OCI-LY7 (cell line): ENCODE data around the gene PAK5. TPM values are rescaled to one million over a fixed set of nuclear protein-coding genes. Genes with fewer than 3 reads are reported as not detected.

Experiments used
- BruUV-seq: library from RNA; stranded (reverse); fragments of 400-500 nt; replicated peaks from 2 replicates; lab custom pipeline; 2021; lab: Mats Ljungman, UMichigan
- CTCF ChIA-PET: fragments of 300-600 bp; sonication (Branson Sonifier 250); formaldehyde crosslinking; loops from one replicate; lab custom pipeline; 2022; ENCODE audit warnings: antibody characterized with exemption; ENCODE audit not compliant: unreplicated experiment; lab: Charles Lee
- POLR2A ChIA-PET: fragments of 300-600 bp; sonication (Branson Sonifier 250); formaldehyde crosslinking; loops from one replicate; lab custom pipeline; 2022; ENCODE audit warnings: antibody characterized with exemption; lab: Charles Lee
- DNase-seq: peaks from one replicate; pipeline ENCODE4 v3.0.0-alpha.2; 2015; ENCODE audit warnings: low spot score
- H2AFZ ChIP-seq: fragments of 200-600 bp; sonication (generic), shearing (Covaris generic); 2 replicates; pipeline ENCODE4 v1.6.1; 2014; ENCODE audit warnings: mild to moderate bottlenecking, antibody characterized with exemption, low read length, moderate library complexity
- H3K27ac ChIP-seq: fragments of 200-600 bp; sonication (generic); 2 replicates; pipeline ENCODE4 v1.5.1; 2014; ENCODE audit warnings: mixed run types, low read depth, mild to moderate bottlenecking, moderate library complexity, low read length, inconsistent platforms; ENCODE audit not compliant: poor library complexity, severe bottlenecking
- H3K36me3 ChIP-seq: fragments of 200-600 bp; sonication (generic); 2 replicates; pipeline ENCODE4 v1.6.1; 2014; ENCODE audit warnings: mild to moderate bottlenecking, antibody characterized with exemption, low read length, moderate library complexity, mixed read lengths; ENCODE audit not compliant: insufficient read depth
- H3K4me1 ChIP-seq: fragments of 200-600 bp; sonication (generic); 2 replicates; pipeline ENCODE4 v1.5.1; 2014; ENCODE audit warnings: mild to moderate bottlenecking, low read length; ENCODE audit not compliant: insufficient read depth, poor library complexity, severe bottlenecking
- H3K4me2 ChIP-seq: fragments of 200-600 bp; sonication (generic); 2 replicates; pipeline ENCODE4 v1.6.1; 2014; ENCODE audit warnings: mild to moderate bottlenecking, low read length
- H3K4me3 ChIP-seq: fragments of 200-600 bp; sonication (generic); 2 replicates; pipeline ENCODE4 v1.5.1; 2014; ENCODE audit warnings: mild to moderate bottlenecking, low read depth, low read length; ENCODE audit not compliant: poor library complexity, severe bottlenecking
- H3K79me2 ChIP-seq: fragments of 200-600 bp; sonication (generic); 2 replicates; pipeline ENCODE4 v1.6.1; 2016; ENCODE audit warnings: low read depth, mild to moderate bottlenecking, low read length, moderate library complexity, mixed read lengths; ENCODE audit not compliant: insufficient read depth
- H3K9me2 ChIP-seq: fragments of 200-600 bp; sonication (generic); 2 replicates; pipeline ENCODE4 v1.6.1; 2016; ENCODE audit warnings: mild to moderate bottlenecking, low read length, mixed read lengths; ENCODE audit not compliant: insufficient read depth
- H3K9me3 ChIP-seq: fragments of 200-600 bp; sonication (generic); 2 replicates; pipeline ENCODE4 v1.6.1; 2014; ENCODE audit warnings: mild to moderate bottlenecking, mixed run types, low read length, mixed read lengths
- H4K20me1 ChIP-seq: fragments of 200-600 bp; sonication (generic); 2 replicates; pipeline ENCODE4 v1.6.1; 2014; ENCODE audit warnings: mild to moderate bottlenecking, antibody characterized with exemption, low read length, moderate library complexity, mixed read lengths; ENCODE audit not compliant: insufficient read depth
- CTCF ChIP-seq: fragments of 200-600 bp; sonication (generic); conservative IDR thresholded peaks from 2 replicates; pipeline ENCODE4 v1.5.1; 2014; ENCODE audit warnings: mild to moderate bottlenecking, antibody characterized with exemption, low read length, moderate library complexity, mixed read lengths
- EZH2phosphoT487 ChIP-seq: fragments of 200-600 bp; sonication (generic); IDR thresholded peaks from 2 replicates; pipeline ENCODE4 v1.6.1; 2018; ENCODE audit warnings: low read depth, borderline replicate concordance, mild to moderate bottlenecking, mixed run types, antibody characterized with exemption, low read length, moderate library complexity, mixed read lengths
- intact Hi-C: fragments of 100-400 bp; cut with micrococcal nuclease; formaldehyde crosslinking; loops from one replicate; pipeline ENCODE4 v1.10.0; 2022; ENCODE audit not compliant: unreplicated experiment
- total RNA-seq, 2 experiments: library from RNA; depleted of rRNA in 1 of 2; stranded (reverse); fragments of >200 nt in 1 of 2; shearing (Covaris generic) in 1 of 2; gene quantifications; 2 replicates each; pipeline ENCODE4 v1.2.3, GENCODE V29; 2014 to 2022

Gene PAK5
- total RNA-seq, 2 experiments from 2014 or later: not detected

GRCh38 chr20:9488063-9488462 lies 350.8 kb downstream of the PAK5 start:
- intact Hi-C loops: no loop called here
- BruUV-seq: no TSS peak
- no peak for TF ChIP-seq CTCF
- TF ChIP-seq EZH2phosphoT487: no peak
- DNase-seq: no peak
- Histone ChIP-seq H3K4me3 (no peak overlapping the region), H4K20me1 (no peaks in the 10 kb centered on the region), H2AFZ (no peak overlapping the region), H3K4me2 (no peak overlapping the region), H3K79me2 (no peaks in the 10 kb centered on the region), H3K9me2 (no peaks in the 10 kb centered on the region), H3K4me1 (no peaks in the 10 kb centered on the region), H3K27ac (no peak overlapping the region), H3K36me3 (no peaks in the 10 kb centered on the region), H3K9me3 (no peaks in the 10 kb centered on the region)
- CTCF ChIA-PET: no interaction called here
- POLR2A ChIA-PET: interaction anchor here (0.7 kb wide), 1 partner anchor 383 kb away, joined by 3 read pairs; no protein-coding TSS in a partner anchor

Other genes starting within 250 kb of the PAK5 start
- 1.1 and 2.0 TPM in 2 replicates for gene ANKEF1, start 195.9 kb upstream of the PAK5 start, total RNA-seq (2014; rRNA removed; shearing (Covaris generic))
- gene ANKEF1, start 195.9 kb upstream of the PAK5 start, total RNA-seq (2022): 4.7 and 6.4 TPM in 2 replicates